Activated CD4-positive, alpha-beta memory T cell treated with anti-CD3 and anti-CD28 coated beads, Interleukin-2, amount 10 ng/mL, durations not matched to agents 7 days and 5 days (primary cell): ENCODE results near the gene KCNQ1. TPM values are rescaled to one million over a fixed set of nuclear protein-coding genes. Genes with fewer than 3 reads are reported as not detected.

Source experiments
- CTCF ChIA-PET: fragments of 350-600 bp; sonication (Branson Sonifier 250); formaldehyde crosslinking; loops from one replicate; lab custom pipeline; 2021; ENCODE audit warnings: antibody characterized with exemption, inconsistent platforms; lab: Charles Lee
- POLR2A ChIA-PET: fragments of 350-600 bp; sonication (Branson Sonifier 250); formaldehyde crosslinking; loops from one replicate; lab custom pipeline; 2021; ENCODE audit warnings: antibody characterized with exemption; lab: Charles Lee
- DNase-seq: peaks from one replicate; pipeline ENCODE4 v3.0.0-alpha.2; 2020
- H3K27ac Mint-ChIP-seq: one replicate; pipeline ENCODE4 v1.8.0; 2021; ENCODE audit warnings: mild to moderate bottlenecking, mixed read lengths
- H3K27me3 Mint-ChIP-seq: one replicate; pipeline ENCODE4 v1.8.0; 2021; ENCODE audit warnings: mixed read lengths
- H3K36me3 Mint-ChIP-seq: one replicate; pipeline ENCODE4 v1.8.0; 2021; ENCODE audit warnings: low read depth, mixed read lengths
- H3K4me1 Mint-ChIP-seq: one replicate; pipeline ENCODE4 v1.8.0; 2021; ENCODE audit warnings: mixed read lengths
- H3K4me3 Mint-ChIP-seq: one replicate; pipeline ENCODE4 v1.8.0; 2021; ENCODE audit warnings: mild to moderate bottlenecking, mixed read lengths
- H3K9me3 Mint-ChIP-seq: one replicate; pipeline ENCODE4 v1.8.0; 2021; ENCODE audit warnings: mixed read lengths
- total RNA-seq, 2 experiments: library from RNA; stranded (reverse); gene quantifications; one replicate each; pipeline ENCODE4 v1.2.3, GENCODE V29; 2021

The KCNQ1 gene
- total RNA-seq, 2 experiments from 2014 or later: 14.8 to 15.0 TPM

DNA sequence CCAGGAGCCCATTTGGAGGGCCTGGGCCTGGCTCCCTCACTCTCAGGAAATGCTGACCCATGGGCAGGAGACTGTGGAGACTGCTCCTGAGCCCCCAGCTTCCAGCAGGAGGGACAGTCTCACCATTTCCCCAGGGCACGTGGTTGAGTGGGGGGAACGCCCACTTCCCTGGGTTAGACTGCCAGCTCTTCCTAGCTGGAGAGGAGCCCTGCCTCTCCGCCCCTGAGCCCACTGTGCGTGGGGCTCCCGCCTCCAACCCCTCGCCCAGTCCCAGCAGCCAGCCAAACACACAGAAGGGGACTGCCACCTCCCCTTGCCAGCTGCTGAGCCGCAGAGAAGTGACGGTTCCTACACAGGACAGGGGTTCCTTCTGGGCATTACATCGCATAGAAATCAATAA, 403.7 kb downstream of the KCNQ1 start:
- Mint-ChIP-seq H3K9me3 (no peaks in the 10 kb centered on the region), H3K4me1 (no peaks in the 10 kb centered on the region), H3K36me3 (no peaks in the 10 kb centered on the region), H3K27me3 (no peaks in the 10 kb centered on the region), H3K27ac (no peak overlapping the region), H3K4me3 (no peak overlapping the region)
- DNase-seq: no peak
- ChIA-PET POLR2A (no interaction called here), CTCF (no interaction called here)

DNA sequence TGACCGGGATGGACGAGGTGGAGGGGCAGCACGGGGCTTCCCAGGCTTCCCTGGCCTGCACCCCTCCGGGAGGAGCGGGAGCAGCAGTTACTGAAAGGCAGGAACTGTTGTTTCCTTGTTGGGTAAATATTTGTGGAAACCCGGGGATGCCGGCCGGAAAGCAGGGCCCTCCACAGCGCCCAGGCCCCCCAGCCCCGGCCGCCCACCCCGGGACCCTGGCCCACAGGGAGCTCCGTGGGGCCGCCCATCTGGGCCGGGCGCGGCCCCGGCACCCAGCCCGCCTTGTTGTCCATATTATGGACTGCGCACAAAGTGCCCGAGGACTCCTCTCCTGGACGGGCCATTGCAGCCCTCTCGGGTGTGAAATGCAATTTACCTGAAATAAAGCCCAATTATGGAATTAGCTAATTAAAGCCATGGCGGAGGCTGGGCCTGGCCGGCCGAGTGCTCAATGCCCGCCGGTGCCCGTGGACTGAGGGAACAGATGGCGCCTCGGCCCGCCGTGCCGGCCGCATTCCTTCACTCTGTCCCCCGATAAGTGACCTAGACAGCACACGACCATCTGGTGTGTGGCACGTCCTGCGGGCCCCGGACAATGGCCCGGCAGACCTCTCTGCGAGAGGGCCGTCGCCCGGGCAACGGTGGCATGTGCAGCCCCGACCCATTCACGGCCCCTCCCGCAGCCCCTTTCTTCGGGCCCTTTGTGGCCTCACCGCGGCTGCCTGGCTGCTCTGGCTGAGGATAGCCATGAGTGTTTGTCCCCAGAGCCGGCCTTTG, 405.4 kb downstream of the KCNQ1 start:
- POLR2A ChIA-PET: no interaction called here
- H3K27me3 Mint-ChIP-seq: no peaks in the 10 kb centered on the region

DNA sequence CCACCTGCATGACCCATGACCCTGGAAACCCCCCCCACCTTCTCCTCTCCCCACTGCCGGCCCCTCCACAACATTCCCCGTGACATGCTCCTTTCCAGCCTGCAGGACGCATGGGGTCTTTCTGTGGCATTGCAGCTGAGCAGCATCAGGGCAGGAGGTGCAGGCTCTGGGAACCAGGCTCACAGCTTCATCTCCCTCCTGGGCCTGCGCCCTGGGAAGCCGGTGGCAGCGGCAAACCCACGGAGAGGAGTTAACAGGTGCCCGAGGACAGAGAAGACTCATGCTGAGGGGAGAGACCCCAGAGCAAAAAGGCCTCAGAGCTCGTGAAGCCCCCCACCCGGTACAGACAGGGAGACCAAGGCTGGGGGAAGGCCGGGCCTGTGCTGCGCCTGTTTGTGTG, 408.6 kb downstream of the KCNQ1 start:
- peaks cover 1% of the 10 kb centered on the region for H3K4me1 Mint-ChIP-seq
- no peak overlapping the region for H3K27ac Mint-ChIP-seq
- no peaks in the 10 kb centered on the region for H3K9me3 Mint-ChIP-seq
- ChIA-PET POLR2A (no interaction called here), CTCF (no interaction called here)
- no peak overlapping the region for H3K4me3 Mint-ChIP-seq
- no peak for DNase-seq
- H3K36me3 Mint-ChIP-seq: no peaks in the 10 kb centered on the region
- no peaks in the 10 kb centered on the region for H3K27me3 Mint-ChIP-seq

More for the DNA sequence above, 405.4 kb downstream of the KCNQ1 start:
- H3K27ac Mint-ChIP-seq: no peak overlapping the region
- H3K4me1 Mint-ChIP-seq: peaks cover 1% of the 10 kb centered on the region
- DNase-seq: no peak
- CTCF ChIA-PET: interaction anchor here (0.8 kb wide), 1 partner anchor 317 kb away, joined by 3 read pairs; no protein-coding TSS in a partner anchor
- H3K9me3 Mint-ChIP-seq: no peaks in the 10 kb centered on the region
- no peak overlapping the region for H3K4me3 Mint-ChIP-seq
- no peaks in the 10 kb centered on the region for H3K36me3 Mint-ChIP-seq

- Mint-ChIP-seq H3K4me3 (no peak overlapping the region), H3K27ac (no peak overlapping the region), H3K9me3 (no peaks in the 10 kb centered on the region), H3K36me3 (no peaks in the 10 kb centered on the region), H3K27me3 (no peaks in the 10 kb centered on the region), H3K4me1 (peaks cover 1% of the 10 kb centered on the region)
- ChIA-PET POLR2A (no interaction called here), CTCF (no interaction called here)
- DNase-seq: no peak
Observed at GRCh38 chr11:2853997-2854560, 409.3 kb downstream of the KCNQ1 start.

- ChIA-PET CTCF (no interaction called here), POLR2A (no interaction called here)
- H3K9me3 Mint-ChIP-seq: no peaks in the 10 kb centered on the region
- no peak for DNase-seq
- H3K27me3 Mint-ChIP-seq: no peaks in the 10 kb centered on the region
- H3K27ac Mint-ChIP-seq: no peak overlapping the region
- no peaks in the 10 kb centered on the region for H3K36me3 Mint-ChIP-seq
- peaks cover 1% of the 10 kb centered on the region for H3K4me1 Mint-ChIP-seq
- H3K4me3 Mint-ChIP-seq: no peak overlapping the region
Observed at GRCh38 chr11:2855162-2855561, 410.4 kb downstream of the KCNQ1 start.

- H3K27me3 Mint-ChIP-seq: peaks cover 3% of the 10 kb centered on the region
- CTCF ChIA-PET: interaction anchor here (0.9 kb wide), 1 partner anchor 36 kb away, joined by 3 read pairs; no protein-coding TSS in a partner anchor
- H3K27ac Mint-ChIP-seq: no peak overlapping the region
- H3K4me1 Mint-ChIP-seq: peaks cover 1% of the 10 kb centered on the region
- H3K9me3 Mint-ChIP-seq: no peaks in the 10 kb centered on the region
- no peak for DNase-seq
- no peaks in the 10 kb centered on the region for H3K36me3 Mint-ChIP-seq
- POLR2A ChIA-PET: no interaction called here
- H3K4me3 Mint-ChIP-seq: no peak overlapping the region
Observed at GRCh38 chr11:2857276-2857675, 412.5 kb downstream of the KCNQ1 start.

GRCh38 chr11:2857918-2858317, 413.1 kb downstream of the KCNQ1 start:
- ChIA-PET CTCF (no interaction called here), POLR2A (no interaction called here)
- H3K9me3 Mint-ChIP-seq: no peaks in the 10 kb centered on the region
- no peaks in the 10 kb centered on the region for H3K36me3 Mint-ChIP-seq
- H3K4me1 Mint-ChIP-seq: peaks cover 1% of the 10 kb centered on the region
- DNase-seq: no peak
- H3K4me3 Mint-ChIP-seq: no peak overlapping the region
- peaks cover 3% of the 10 kb centered on the region for H3K27me3 Mint-ChIP-seq
- H3K27ac Mint-ChIP-seq: no peak overlapping the region

- CTCF ChIA-PET: no interaction called here
- H3K36me3 Mint-ChIP-seq: no peaks in the 10 kb centered on the region
- H3K4me3 Mint-ChIP-seq: no peak overlapping the region
- peaks cover 7% of the 10 kb centered on the region for H3K27me3 Mint-ChIP-seq
- peaks cover under 1% of the 10 kb centered on the region for H3K4me1 Mint-ChIP-seq
- POLR2A ChIA-PET: no interaction called here
- H3K27ac Mint-ChIP-seq: no peak overlapping the region
- no peaks in the 10 kb centered on the region for H3K9me3 Mint-ChIP-seq
- no peak for DNase-seq
Observed at GRCh38 chr11:2858995-2859698, 414.3 kb downstream of the KCNQ1 start.

GRCh38 chr11:2859699-2860037, 414.9 kb downstream of the KCNQ1 start:
- Mint-ChIP-seq H3K9me3 (no peaks in the 10 kb centered on the region), H3K4me3 (no peak overlapping the region), H3K36me3 (no peaks in the 10 kb centered on the region), H3K27ac (no peak overlapping the region), H3K27me3 (peaks cover 11% of the 10 kb centered on the region), H3K4me1 (no peaks in the 10 kb centered on the region)
- POLR2A ChIA-PET: no interaction called here
- CTCF ChIA-PET: no interaction called here
- no peak for DNase-seq

GRCh38 chr11:2860636-2861035, 415.8 kb downstream of the KCNQ1 start:
- Mint-ChIP-seq H3K36me3 (no peaks in the 10 kb centered on the region), H3K27me3 (peaks cover 16% of the 10 kb centered on the region), H3K4me3 (no peak overlapping the region), H3K9me3 (no peaks in the 10 kb centered on the region), H3K27ac (no peak overlapping the region), H3K4me1 (no peaks in the 10 kb centered on the region)
- DNase-seq: peak; percentile 22
- ChIA-PET CTCF (interaction anchor here (0.8 to 0.9 kb wide), 2 partner anchors 24 to 27 kb away, joined by 3 to 4 read pairs; no protein-coding TSS in a partner anchor), POLR2A (no interaction called here)

- Mint-ChIP-seq H3K9me3 (no peaks in the 10 kb centered on the region), H3K4me1 (no peaks in the 10 kb centered on the region), H3K4me3 (no peak overlapping the region), H3K27ac (no peak overlapping the region), H3K27me3 (peaks cover 29% of the 10 kb centered on the region), H3K36me3 (no peaks in the 10 kb centered on the region)
- ChIA-PET POLR2A (no interaction called here), CTCF (no interaction called here)
- DNase-seq: no peak
Observed at GRCh38 chr11:2862395-2863275, 417.8 kb downstream of the KCNQ1 start.

DNA sequence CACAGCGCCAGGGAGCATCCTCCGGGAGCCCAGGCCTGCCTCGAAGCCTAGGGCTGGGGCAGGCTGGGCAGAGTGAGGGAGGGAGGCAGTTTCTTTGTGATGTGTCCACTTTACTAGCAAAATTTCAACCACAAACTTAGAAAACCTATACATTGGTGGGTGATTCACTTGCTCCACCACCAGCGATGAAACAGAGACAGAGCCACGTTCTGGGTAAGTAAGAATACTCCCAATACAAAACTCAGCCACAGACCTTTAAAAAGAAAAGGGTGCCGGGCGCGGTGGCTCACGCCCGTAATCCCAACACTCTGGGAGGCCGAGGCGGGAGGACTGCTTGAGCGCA, 418.4 kb downstream of the KCNQ1 start:
- no peak overlapping the region for H3K27ac Mint-ChIP-seq
- no peaks in the 10 kb centered on the region for H3K36me3 Mint-ChIP-seq

DNA sequence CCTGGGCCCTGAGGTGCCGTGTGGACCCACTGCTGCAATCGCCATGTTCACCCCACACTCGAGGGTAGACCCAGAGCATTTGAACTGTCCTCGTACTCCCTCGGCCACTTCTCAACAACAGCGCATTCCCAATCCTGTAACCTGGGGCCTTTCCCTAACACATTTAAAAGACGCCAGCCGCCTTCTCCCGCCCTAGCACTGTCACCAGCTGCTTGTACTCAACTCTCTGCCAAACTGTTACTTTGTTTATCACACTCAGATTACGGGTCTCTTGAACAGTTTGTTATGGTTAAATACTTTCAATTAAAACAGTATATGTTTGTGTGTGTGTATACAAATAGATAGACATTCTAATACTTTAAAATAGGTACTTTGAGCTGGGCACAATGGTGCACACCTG, 420.1 kb downstream of the KCNQ1 start:
- no peak for DNase-seq
- no peaks in the 10 kb centered on the region for H3K9me3 Mint-ChIP-seq
- CTCF ChIA-PET: no interaction called here

More for the DNA sequence above, 418.4 kb downstream of the KCNQ1 start:
- Mint-ChIP-seq H3K9me3 (no peaks in the 10 kb centered on the region), H3K4me1 (peaks cover 2% of the 10 kb centered on the region), H3K4me3 (no peak overlapping the region), H3K27me3 (peaks cover 34% of the 10 kb centered on the region)
- no peak for DNase-seq
- ChIA-PET POLR2A (no interaction called here), CTCF (no interaction called here)

More for the DNA sequence above, 420.1 kb downstream of the KCNQ1 start:
- Mint-ChIP-seq H3K27me3 (peaks cover 43% of the 10 kb centered on the region), H3K4me1 (peaks cover 2% of the 10 kb centered on the region), H3K4me3 (no peak overlapping the region), H3K27ac (no peak overlapping the region), H3K36me3 (no peaks in the 10 kb centered on the region)
- POLR2A ChIA-PET: no interaction called here
